Stimulated activated naive CD8-positive, alpha-beta T cell treated with anti-CD3 and anti-CD28 coated beads, Interleukin-15, Interleukin-2, amounts not matched to agents 100 ng/mL and 50 ng/mL, for 24 hours (primary cell): ENCODE results near the gene C3AR1.
"Not testable (repeated sequence)": the region's sequence is repeated elsewhere in the genome, so short reads cannot be mapped to it uniquely, and the experiment has no call there.

ENCODE experiments used
- H3K27ac Mint-ChIP-seq: one replicate; pipeline ENCODE4 v1.8.0; 2021; ENCODE audit warnings: mild to moderate bottlenecking, mixed read lengths
- H3K27me3 Mint-ChIP-seq: one replicate; pipeline ENCODE4 v1.8.0; 2021; ENCODE audit warnings: mixed read lengths
- H3K36me3 Mint-ChIP-seq: one replicate; pipeline ENCODE4 v1.8.0; 2021; ENCODE audit warnings: low read depth, mixed read lengths
- H3K4me1 Mint-ChIP-seq: one replicate; pipeline ENCODE4 v1.8.0; 2021; ENCODE audit warnings: low read depth, mixed read lengths
- H3K4me3 Mint-ChIP-seq: one replicate; pipeline ENCODE4 v1.8.0; 2021; ENCODE audit warnings: mild to moderate bottlenecking, mixed read lengths
- H3K9me3 Mint-ChIP-seq: one replicate; pipeline ENCODE4 v1.8.0; 2021; ENCODE audit warnings: mixed read lengths

Gene C3AR1

DNA sequence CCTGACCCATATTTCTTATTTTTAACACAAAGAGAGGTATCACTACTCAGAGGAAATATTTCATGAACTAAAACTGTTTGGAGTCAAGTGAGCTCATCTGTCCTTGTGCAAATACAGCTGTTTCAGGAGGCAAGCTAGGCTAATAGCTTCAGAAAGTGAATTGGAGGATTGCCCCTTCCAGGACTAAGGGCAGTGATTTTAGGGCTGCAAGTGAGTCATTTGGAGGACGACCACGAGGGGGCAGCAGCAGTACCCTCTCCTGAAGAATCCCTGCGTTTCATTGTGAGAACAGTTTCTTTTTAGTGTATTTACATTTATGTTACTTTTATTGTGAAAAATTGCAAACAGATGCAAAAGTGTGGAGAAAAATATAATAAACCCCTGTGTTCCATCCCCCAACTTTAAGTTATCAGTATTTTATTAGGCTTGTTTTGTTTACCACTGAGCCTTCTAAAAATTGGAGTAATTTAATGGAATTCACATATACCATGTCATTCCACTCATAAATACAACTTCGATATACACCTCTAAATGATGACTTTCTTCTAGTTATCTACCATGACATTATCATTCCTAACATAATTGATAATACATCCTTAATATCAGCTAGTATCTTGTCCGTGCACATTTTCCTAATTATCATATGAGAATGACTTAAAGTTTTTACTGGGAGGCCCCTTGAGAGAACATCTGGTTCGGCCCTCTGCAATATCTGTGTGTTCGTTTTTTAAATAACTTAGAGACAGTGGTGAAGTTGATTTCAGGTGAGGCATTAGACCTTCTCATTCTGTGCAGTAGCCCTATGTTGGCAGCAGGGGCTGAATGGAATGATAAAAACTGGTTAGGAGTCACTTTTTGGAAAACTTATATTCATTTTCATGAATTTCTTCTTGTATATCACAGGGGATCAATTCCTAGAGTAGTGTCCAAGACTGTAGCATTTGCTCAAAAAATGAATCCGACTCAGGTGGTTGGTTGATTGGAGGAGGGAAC is 19.9 kb downstream of the C3AR1 start:
- Mint-ChIP-seq H3K27ac (no peak overlapping the region), H3K9me3 (no peaks in the 10 kb centered on the region), H3K36me3 (peaks cover 78% of the 10 kb centered on the region), H3K4me3 (no peak overlapping the region), H3K4me1 (peaks cover 21% of the 10 kb centered on the region), H3K27me3 (no peaks in the 10 kb centered on the region)

DNA sequence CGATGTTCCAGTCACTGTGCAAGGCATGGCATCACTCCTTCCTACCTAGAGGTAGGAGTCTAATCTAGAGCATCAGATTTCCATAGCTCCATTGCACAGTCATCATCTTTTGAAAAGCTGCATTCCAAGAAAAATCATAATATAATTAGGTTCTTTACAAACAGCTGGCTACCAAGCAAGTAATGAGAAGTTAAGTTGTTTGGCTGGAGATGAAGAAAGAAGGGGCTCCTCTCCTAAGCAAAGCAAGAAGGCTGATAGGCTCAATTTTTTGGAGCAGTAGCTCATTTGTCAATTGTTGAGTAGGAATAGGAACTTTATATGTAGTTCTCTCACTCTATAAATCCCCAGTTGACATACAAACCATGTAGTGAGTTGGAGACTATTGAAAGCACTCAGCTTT is 25.4 kb downstream of the C3AR1 start:
- Mint-ChIP-seq H3K36me3 (peaks cover 44% of the 10 kb centered on the region), H3K27me3 (no peaks in the 10 kb centered on the region), H3K4me1 (peaks cover 40% of the 10 kb centered on the region), H3K27ac (no peak overlapping the region), H3K4me3 (no peak overlapping the region), H3K9me3 (no peaks in the 10 kb centered on the region)

DNA sequence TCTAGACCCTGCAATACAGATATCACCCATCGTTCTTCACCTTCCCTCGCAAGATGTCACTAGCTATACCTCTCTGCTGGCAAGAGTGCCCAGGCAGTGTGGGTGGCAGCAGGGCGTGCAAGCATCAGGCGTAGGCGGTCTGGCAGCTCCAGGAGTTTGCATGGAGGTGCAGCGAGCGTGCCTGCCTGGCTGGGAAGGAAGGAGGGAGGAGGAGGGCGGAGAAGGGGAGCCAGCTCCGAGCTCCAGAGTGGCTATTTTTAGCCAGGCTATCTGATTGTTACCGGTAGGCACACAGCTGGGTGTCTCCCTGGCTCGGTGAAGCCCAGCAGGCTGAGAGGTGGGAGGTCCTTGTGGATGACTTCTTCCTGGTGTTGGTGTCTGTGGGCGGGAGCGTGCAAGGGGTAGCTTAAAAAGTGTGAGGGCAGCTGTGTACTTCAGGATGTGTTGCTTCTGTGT is 27.5 kb downstream of the C3AR1 start:
- no peaks in the 10 kb centered on the region for H3K27me3 Mint-ChIP-seq
- H3K9me3 Mint-ChIP-seq = no peaks in the 10 kb centered on the region
- peak overlapping the region; percentile 2 for H3K27ac Mint-ChIP-seq
- H3K36me3 Mint-ChIP-seq = peaks cover 31% of the 10 kb centered on the region
- H3K4me1 Mint-ChIP-seq = peaks cover 60% of the 10 kb centered on the region
- peak overlapping the region; percentile 53 for H3K4me3 Mint-ChIP-seq

DNA sequence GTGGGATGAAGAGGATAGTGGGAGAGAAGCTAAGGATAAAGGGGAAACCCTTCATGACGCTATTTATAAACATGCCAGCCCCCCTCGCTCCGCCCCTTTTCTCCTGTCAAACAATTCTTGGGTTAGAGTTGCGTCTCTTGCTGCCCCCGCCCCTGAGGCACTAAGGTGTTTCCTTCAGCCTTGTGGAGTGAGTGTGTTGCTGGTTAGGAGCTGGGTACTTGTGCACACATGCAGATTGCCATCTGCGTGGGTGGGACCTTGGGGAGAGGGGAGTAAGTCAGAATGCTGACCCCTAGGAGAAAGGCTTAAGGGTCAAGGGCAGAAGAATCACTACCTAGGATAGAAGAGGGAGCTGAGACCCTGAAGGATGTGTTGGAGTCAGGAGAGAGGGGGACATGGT is 28.2 kb downstream of the C3AR1 start:
- H3K27ac Mint-ChIP-seq = peak overlapping the region; percentile 53
- H3K27me3 Mint-ChIP-seq = no peaks in the 10 kb centered on the region
- H3K36me3 Mint-ChIP-seq = peaks cover 26% of the 10 kb centered on the region
- H3K4me1 Mint-ChIP-seq = peaks cover 66% of the 10 kb centered on the region
- peak overlapping the region; percentile 53 for H3K4me3 Mint-ChIP-seq
- H3K9me3 Mint-ChIP-seq = no peaks in the 10 kb centered on the region

DNA sequence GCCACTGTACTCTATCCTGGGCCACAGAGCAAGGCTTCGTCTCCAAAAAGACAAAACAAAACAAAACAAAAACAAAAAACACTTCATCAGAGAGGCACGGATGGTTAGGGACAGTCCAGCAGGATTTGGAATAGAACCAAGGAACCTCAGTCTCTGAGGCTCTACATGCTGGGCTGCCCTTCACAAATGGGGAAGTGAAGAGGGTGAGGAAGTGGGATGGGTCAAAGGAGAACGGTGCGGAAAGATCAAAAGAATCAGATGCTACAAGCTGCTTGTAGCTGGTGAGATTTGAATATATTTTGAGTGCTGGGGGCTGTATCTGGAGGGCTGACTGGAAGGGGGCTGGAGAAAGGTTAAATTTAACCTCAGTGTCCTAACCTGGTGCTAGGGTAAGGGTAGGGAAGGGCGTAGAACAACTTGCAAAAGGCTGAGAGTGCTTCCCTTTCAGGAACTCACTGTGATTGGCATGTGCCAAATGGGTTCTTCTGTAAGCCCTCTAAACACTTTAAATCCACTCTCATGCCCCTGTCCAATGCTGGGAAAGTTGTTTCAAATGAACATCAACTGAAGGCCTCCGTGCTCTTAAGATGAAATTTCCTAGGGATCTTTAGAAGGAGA is 29.0 kb downstream of the C3AR1 start:
- Mint-ChIP-seq H3K4me1 (peaks cover 62% of the 10 kb centered on the region), H3K27me3 (no peaks in the 10 kb centered on the region), H3K4me3 (peak overlapping the region; percentile 18), H3K9me3 (no peaks in the 10 kb centered on the region), H3K27ac (peak overlapping the region; percentile 53), H3K36me3 (peaks cover 19% of the 10 kb centered on the region)

DNA sequence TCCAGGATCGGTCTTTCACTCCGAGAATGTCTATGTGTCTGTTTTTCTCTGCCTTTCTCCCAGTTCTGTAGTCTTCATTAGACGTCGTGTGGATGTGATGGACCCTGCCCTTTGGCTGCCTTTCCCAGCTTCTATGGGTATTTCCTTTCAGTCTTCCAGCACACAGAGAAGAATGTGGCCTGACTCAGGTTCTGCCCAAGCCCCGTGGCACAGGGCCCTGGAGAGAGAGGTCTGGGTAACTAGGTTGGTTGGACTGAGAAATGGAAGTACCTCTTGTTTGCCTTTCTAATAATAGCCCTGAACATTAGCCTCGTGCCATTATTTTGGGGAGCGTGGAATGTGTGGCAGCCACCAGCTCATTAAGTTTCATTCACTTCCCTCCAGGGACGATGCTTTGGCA is 29.8 kb downstream of the C3AR1 start:
- no peaks in the 10 kb centered on the region for H3K27me3 Mint-ChIP-seq
- H3K9me3 Mint-ChIP-seq = no peaks in the 10 kb centered on the region
- no peak overlapping the region for H3K27ac Mint-ChIP-seq
- no peak overlapping the region for H3K4me3 Mint-ChIP-seq
- H3K4me1 Mint-ChIP-seq = peaks cover 67% of the 10 kb centered on the region
- peaks cover 12% of the 10 kb centered on the region for H3K36me3 Mint-ChIP-seq

DNA sequence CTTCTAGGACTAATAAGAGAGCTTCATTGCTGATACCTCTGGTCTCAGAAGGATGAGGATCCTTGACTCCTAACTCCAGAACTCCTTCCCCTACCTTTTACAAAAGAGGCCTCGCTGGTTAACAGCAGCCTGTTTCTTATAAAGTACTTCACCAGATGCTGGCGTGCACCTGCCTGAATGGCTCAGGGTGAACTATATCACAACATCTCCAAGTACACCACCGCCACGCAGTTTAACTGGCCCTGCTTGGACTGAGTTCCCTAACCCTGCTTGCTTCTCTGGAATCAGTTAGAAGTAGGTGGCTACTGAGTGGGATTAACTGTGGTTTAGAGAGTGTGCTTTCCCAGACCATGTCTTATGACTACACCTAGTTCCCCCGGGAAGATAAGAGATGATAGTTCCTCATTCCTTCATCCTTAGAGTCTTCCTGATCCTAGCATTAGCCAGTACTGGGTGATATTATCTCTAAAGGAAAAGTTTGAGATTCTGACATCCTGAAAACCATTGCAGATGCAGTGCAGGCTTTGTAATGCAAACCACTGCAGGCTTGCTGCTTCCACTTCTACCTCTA is 30.6 kb downstream of the C3AR1 start:
- Mint-ChIP-seq H3K27ac (no peak overlapping the region), H3K27me3 (no peaks in the 10 kb centered on the region), H3K36me3 (peaks cover 8% of the 10 kb centered on the region), H3K9me3 (no peaks in the 10 kb centered on the region), H3K4me3 (no peak overlapping the region), H3K4me1 (peaks cover 69% of the 10 kb centered on the region)

DNA sequence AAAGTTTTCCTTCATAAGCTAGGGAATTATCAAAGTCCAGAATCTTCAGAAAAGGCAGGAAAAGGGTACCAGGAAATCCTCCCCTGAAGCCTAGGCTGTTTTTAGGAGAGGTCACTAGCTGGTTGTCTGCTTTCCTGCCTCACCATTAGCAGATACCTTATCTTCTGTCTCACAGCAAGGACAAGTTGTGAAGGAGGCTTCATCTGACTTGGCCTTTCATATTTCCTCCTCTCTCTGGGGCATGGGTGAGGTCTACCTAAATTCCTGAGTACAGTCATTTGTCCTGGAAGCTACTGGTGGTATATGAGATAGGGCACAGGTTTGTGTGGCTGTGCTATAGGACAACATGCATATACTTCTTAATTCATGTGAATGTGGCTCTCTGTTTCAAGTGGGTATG is 31.4 kb downstream of the C3AR1 start:
- Mint-ChIP-seq H3K27me3 (no peaks in the 10 kb centered on the region), H3K27ac (peak overlapping the region; percentile 50), H3K9me3 (no peaks in the 10 kb centered on the region), H3K4me1 (peaks cover 69% of the 10 kb centered on the region), H3K4me3 (peak overlapping the region; percentile 89), H3K36me3 (peaks cover 8% of the 10 kb centered on the region)

DNA sequence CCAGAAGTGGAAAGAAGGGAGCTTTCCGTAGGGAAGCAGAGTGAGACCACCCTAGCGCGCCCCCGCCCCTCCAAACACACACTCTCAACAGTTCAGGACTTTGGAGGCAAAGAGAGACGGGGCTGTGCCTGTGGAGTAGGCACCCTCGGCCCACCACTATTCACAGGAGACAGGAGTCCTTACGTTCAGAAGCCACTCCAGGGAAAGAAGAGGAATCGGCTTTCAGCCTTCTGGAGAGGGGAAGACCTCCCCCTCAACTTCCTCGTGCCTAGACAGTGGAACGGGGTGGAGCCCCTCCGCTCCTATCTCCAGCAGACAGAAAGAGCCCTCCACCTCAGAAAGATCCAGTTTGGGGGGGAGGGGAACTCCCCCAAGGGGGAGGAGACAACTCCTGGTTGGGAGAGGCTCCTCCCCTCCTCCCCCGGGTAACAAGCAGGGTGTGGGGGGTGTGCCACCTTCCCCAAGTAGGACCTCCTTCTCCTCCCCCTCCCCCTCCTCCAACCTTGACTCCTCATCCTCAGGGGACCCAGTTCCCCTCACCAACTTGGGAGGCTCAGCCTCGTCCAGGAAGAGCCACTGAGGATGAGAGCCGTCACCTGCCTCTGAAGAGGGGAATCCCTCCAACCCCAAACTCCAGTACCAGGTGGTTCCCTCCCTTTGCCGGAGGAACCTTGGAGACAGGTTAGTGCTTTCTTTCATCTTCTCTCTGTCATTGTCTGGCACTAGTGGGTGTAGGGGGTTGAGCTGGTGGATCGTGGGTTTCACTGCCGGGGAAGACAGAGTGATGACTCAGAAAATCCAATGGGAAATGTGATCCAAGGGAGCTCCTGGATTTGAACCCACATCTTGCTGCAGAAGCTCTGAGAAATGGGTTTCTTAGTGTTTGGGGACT is 32.8 kb downstream of the C3AR1 start:
- peaks cover 8% of the 10 kb centered on the region for H3K36me3 Mint-ChIP-seq
- no peaks in the 10 kb centered on the region for H3K27me3 Mint-ChIP-seq

DNA sequence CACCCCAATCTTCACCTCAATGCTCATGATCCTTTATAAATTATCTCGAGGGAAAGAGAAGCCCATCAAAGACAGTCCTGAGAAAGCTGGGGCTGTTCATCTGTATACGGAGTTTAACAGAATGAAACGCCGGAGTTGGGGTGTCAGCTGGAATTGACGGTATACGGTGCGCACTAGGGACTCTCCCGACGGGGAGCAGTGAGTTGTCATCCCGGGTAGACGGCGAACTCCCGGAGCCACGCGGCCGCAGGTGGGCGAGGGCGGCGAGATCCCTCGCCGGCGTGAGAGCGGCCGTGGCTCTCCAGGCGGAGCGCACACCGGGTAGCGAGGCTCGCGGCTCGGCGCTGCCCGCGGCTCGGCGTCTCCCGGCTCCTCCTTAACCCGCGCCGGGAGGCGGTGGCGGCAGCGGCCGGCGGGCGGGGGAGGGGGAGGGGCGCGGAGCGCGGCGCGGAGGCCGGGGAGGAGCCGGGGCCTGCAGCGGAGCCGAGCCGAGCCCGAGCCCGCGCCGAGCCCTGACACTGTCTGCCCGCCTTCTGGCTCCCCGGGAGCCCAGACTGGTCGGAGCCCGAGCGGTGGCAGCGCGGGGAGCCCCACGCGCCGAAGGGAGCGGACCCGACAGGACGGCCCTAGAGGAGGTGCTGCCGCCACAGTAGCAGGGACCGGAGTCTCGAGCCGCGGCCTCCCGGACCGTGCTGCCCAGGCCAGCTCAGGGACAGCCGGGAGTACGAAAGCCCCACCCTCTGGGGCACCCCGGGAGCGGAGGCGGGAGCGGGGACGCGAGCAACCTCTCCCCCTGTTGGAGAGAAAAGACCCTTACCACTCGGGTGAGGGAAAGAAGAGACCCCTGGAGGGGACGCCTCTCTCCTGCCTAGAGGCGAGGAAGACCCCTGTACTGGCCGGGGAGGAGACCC is 33.7 kb downstream of the C3AR1 start, which contains the start of gene FOXJ2:
Gene FOXJ2, plus strand, starts transcription at position 475 of the 911 bp plus-strand sequence. CDS start 7,117 bp downstream, outside the sequence.
- H3K27me3 Mint-ChIP-seq = no peaks in the 10 kb centered on the region
- peaks cover 54% of the 10 kb centered on the region for H3K4me1 Mint-ChIP-seq

More for the DNA sequence above, 32.8 kb downstream of the C3AR1 start:
- Mint-ChIP-seq H3K4me1 (peaks cover 59% of the 10 kb centered on the region), H3K4me3 (peak overlapping the region; percentile 89), H3K9me3 (no peaks in the 10 kb centered on the region), H3K27ac (peak overlapping the region; percentile 91)

DNA sequence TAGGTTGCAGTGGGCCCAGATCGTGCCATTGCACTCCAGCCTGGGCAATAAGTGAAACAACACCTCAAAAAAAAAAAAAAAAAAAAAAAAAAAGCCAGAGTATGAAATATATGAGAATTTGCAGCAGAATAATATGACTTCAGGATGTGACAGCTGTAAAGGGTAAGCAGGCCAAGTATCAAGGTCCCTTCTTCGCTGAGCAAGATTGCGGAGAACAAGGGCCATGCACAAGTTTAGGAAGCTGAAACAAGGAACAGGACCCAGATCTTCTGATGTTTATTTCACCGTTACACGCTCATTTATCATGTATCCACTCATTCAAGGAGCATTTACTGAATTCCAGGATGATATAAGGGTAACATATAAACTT is 34.3 kb downstream of the C3AR1 start:
- Mint-ChIP-seq H3K27me3 (no peaks in the 10 kb centered on the region), H3K4me3 (peak overlapping the region; percentile 87), H3K36me3 (peaks cover 8% of the 10 kb centered on the region), H3K4me1 (peaks cover 52% of the 10 kb centered on the region), H3K27ac (peak overlapping the region; percentile 86), H3K9me3 (no peaks in the 10 kb centered on the region)

More for the DNA sequence above, 33.7 kb downstream of the C3AR1 start, which contains the start of gene FOXJ2:
- peak within 1 kb of the TSS; percentile 91 for H3K27ac Mint-ChIP-seq
- peak within 1 kb of the TSS; percentile 89 for H3K4me3 Mint-ChIP-seq
- no peaks in the 10 kb centered on the region for H3K9me3 Mint-ChIP-seq
- peaks cover 8% of the 10 kb centered on the region for H3K36me3 Mint-ChIP-seq

DNA sequence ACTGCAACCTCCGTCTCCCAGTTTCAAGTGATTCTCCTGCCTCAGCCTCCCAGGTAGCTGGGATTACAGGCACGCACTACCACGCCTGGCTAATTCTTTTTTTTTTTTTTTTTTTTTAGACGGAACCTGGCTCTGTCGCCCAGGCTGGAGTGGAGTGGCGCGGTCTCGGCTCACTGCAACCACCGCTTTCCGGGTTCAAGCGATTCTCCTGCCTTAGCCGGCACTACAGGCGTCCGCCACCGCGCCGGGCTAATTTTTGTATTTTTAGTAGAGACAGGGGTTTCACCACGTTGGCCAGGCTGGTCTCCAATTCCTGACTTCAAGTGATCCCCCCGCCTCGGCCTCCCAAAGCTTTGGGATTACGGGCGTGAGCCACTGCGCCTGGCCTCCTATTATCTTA is 35.1 kb downstream of the C3AR1 start:
- H3K27me3 Mint-ChIP-seq, H3K27ac Mint-ChIP-seq, H3K9me3 Mint-ChIP-seq, H3K36me3 Mint-ChIP-seq: not testable (repeated sequence)
- Mint-ChIP-seq H3K4me3 (peak overlapping the region; percentile 65), H3K4me1 (peaks cover 52% of the 10 kb centered on the region)

DNA sequence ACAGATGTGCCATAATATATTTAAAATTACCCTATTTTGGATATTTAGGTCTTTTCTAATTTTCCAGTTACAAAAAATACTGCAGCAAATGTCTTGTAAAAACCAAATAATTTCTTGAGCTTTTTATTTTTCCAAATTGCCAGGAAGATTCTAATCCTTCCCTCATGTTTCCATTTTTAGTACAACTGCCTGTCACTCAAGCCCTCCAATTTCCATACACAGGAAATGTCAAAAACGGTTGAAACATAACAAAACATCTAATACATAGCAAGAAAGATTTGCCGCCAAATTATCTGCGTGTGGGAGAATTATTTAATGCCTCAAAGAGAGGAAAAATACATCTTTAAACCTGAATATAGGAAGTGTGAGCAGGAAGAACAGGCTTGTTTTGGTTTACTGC is 36.0 kb downstream of the C3AR1 start:
- Mint-ChIP-seq H3K4me1 (peaks cover 45% of the 10 kb centered on the region), H3K4me3 (no peak overlapping the region), H3K27me3 (no peaks in the 10 kb centered on the region), H3K27ac (no peak overlapping the region), H3K9me3 (no peaks in the 10 kb centered on the region), H3K36me3 (no peaks in the 10 kb centered on the region)
